A673 (cell line): ENCODE data around the gene PIERCE2. TPM values are rescaled to one million over a fixed set of nuclear protein-coding genes. Genes with fewer than 3 reads are reported as not detected.
A peak's percentile ranks its signal among the peaks of the same experiment; 100 is the strongest.

ENCODE experiments used
- BruUV-seq: library from RNA; stranded (reverse); fragments of 400-500 nt; replicated peaks from 2 replicates; lab custom pipeline; 2021; lab: Mats Ljungman, UMichigan
- CTCF ChIA-PET: fragments of 300-600 bp; sonication (Branson Sonifier 250); formaldehyde crosslinking; loops from one replicate; lab custom pipeline; 2022; ENCODE audit warnings: antibody characterized with exemption; lab: Charles Lee
- POLR2A ChIA-PET: fragments of 300-600 bp; sonication (Branson Sonifier 250); formaldehyde crosslinking; loops from one replicate; lab custom pipeline; 2022; ENCODE audit warnings: antibody characterized with exemption; ENCODE audit not compliant: low non-redundant PET; lab: Charles Lee
- DNase-seq: peaks from one replicate; pipeline ENCODE4 v3.0.0-alpha.2; 2015; ENCODE audit warnings: low spot score
- H3K27ac ChIP-seq: fragments of 200-600 bp; sonication (generic); 2 replicates; pipeline ENCODE4 v1.5.1; 2016; ENCODE audit warnings: mixed run types, low read depth, mild to moderate bottlenecking, mixed read lengths, antibody characterized with exemption, low read length; ENCODE audit not compliant: poor library complexity, severe bottlenecking
- H3K27me3 ChIP-seq: fragments of 200-600 bp; sonication (generic); replicated peaks from 2 replicates; pipeline ENCODE4 v1.6.1; 2017; ENCODE audit warnings: mixed run types, low read depth, mild to moderate bottlenecking, mixed read lengths, antibody characterized with exemption, low read length; ENCODE audit not compliant: insufficient read depth, poor library complexity
- H3K36me3 ChIP-seq: fragments of 200-600 bp; sonication (generic); 2 replicates; pipeline ENCODE4 v1.6.1; 2016; ENCODE audit warnings: mixed run types, mild to moderate bottlenecking, mixed read lengths, antibody characterized with exemption, low read length; ENCODE audit not compliant: insufficient read depth, poor library complexity, severe bottlenecking
- H3K4me1 ChIP-seq: fragments of 200-600 bp; sonication (generic); 2 replicates; pipeline ENCODE4 v1.6.1; 2017; ENCODE audit warnings: mixed run types, mild to moderate bottlenecking, mixed read lengths, antibody characterized with exemption, low read length; ENCODE audit not compliant: insufficient read depth, poor library complexity, severe bottlenecking
- H3K4me3 ChIP-seq: fragments of 200-600 bp; sonication (generic); 2 replicates; pipeline ENCODE4 v1.5.1; 2016; ENCODE audit warnings: low read depth, mixed run types, mild to moderate bottlenecking, mixed read lengths, low read length; ENCODE audit not compliant: poor library complexity, severe bottlenecking
- H3K9me3 ChIP-seq: fragments of 200-600 bp; sonication (generic); 2 replicates; pipeline ENCODE4 v1.6.1; 2016; ENCODE audit warnings: mixed run types, low read depth, mild to moderate bottlenecking, mixed read lengths, antibody characterized with exemption, low read length; ENCODE audit not compliant: poor library complexity, severe bottlenecking
- EZH2 ChIP-seq: fragments of 200-600 bp; sonication (generic); IDR thresholded peaks from 2 replicates; pipeline ENCODE4 v1.6.1; 2017; ENCODE audit warnings: borderline replicate concordance, low read depth, mild to moderate bottlenecking, mixed read lengths, antibody characterized with exemption, low read length; ENCODE audit not compliant: poor library complexity, severe bottlenecking
- intact Hi-C: fragments of 100-400 bp; cut with micrococcal nuclease; formaldehyde crosslinking; loops from one replicate; pipeline ENCODE4 v1.10.0; 2022; ENCODE audit not compliant: unreplicated experiment
- microRNA-seq: library from miRNA; unstranded; fragments of <30 nt; microRNA quantifications from one replicate; pipeline ENCODE4 v1.2.0, GENCODE V29; 2021
- total RNA-seq: library from RNA; stranded (reverse); gene quantifications from 2 replicates; pipeline ENCODE4 v1.2.3, GENCODE V29; 2021
- TF ChIP-seq, protein P1 (sequence below): fragments of 300-800, 200-600 bp; sonication (generic); conservative IDR thresholded peaks from 2 replicates; pipeline ENCODE4 v1.5.1; 2017; ENCODE audit warnings: low read depth, mild to moderate bottlenecking, antibody characterized with exemption, low read length, moderate library complexity, mixed read lengths

Gene PIERCE2
- total RNA-seq, 1 experiment from 2014 or later, result 0.86 TPM

GRCh38 chr15:55457401-55458022 lies 49.2 kb downstream of the PIERCE2 start:
- H3K4me3 ChIP-seq, result no peak overlapping the region
- no peaks in the 10 kb centered on the region for H3K4me1 ChIP-seq
- BruUV-seq, result no TSS peak
- TF ChIP-seq EZH2, result no peak
- TF ChIP-seq, protein P1, sequence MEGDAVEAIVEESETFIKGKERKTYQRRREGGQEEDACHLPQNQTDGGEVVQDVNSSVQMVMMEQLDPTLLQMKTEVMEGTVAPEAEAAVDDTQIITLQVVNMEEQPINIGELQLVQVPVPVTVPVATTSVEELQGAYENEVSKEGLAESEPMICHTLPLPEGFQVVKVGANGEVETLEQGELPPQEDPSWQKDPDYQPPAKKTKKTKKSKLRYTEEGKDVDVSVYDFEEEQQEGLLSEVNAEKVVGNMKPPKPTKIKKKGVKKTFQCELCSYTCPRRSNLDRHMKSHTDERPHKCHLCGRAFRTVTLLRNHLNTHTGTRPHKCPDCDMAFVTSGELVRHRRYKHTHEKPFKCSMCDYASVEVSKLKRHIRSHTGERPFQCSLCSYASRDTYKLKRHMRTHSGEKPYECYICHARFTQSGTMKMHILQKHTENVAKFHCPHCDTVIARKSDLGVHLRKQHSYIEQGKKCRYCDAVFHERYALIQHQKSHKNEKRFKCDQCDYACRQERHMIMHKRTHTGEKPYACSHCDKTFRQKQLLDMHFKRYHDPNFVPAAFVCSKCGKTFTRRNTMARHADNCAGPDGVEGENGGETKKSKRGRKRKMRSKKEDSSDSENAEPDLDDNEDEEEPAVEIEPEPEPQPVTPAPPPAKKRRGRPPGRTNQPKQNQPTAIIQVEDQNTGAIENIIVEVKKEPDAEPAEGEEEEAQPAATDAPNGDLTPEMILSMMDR, result no peak
- POLR2A ChIA-PET, result no interaction called here
- H3K36me3 ChIP-seq, result no peaks in the 10 kb centered on the region
- no peak for DNase-seq
- no peaks in the 10 kb centered on the region for H3K27me3 ChIP-seq
- H3K9me3 ChIP-seq, result no peaks in the 10 kb centered on the region
- no peak overlapping the region for H3K27ac ChIP-seq
- intact Hi-C loops, result no loop called here
- CTCF ChIA-PET, result no interaction called here

- Histone ChIP-seq H3K4me3 (no peak overlapping the region), H3K27me3 (no peaks in the 10 kb centered on the region), H3K9me3 (no peaks in the 10 kb centered on the region), H3K36me3 (no peaks in the 10 kb centered on the region), H3K4me1 (no peaks in the 10 kb centered on the region), H3K27ac (no peak overlapping the region)
- CTCF ChIA-PET, result no interaction called here
- POLR2A ChIA-PET, result no interaction called here
- DNase-seq, result no peak
- no TSS peak for BruUV-seq
- no peak for TF ChIP-seq EZH2
- TF ChIP-seq, protein P1, result no peak
- intact Hi-C loops, result no loop called here
Observed at GRCh38 chr15:55461447-55461846, 53.2 kb downstream of the PIERCE2 start.

GRCh38 chr15:55468321-55468720 lies 60.0 kb downstream of the PIERCE2 start:
- Histone ChIP-seq H3K9me3 (no peaks in the 10 kb centered on the region), H3K4me1 (no peaks in the 10 kb centered on the region), H3K27me3 (no peaks in the 10 kb centered on the region), H3K36me3 (no peaks in the 10 kb centered on the region), H3K27ac (no peak overlapping the region), H3K4me3 (no peak overlapping the region)
- intact Hi-C loops, result no loop called here
- no TSS peak for BruUV-seq
- ChIA-PET CTCF (no interaction called here), POLR2A (no interaction called here)
- no peak for DNase-seq
- no peak for TF ChIP-seq EZH2
- TF ChIP-seq, protein P1, result no peak

Small RNA genes within 50 kb of the gene (microRNA-seq; reads per million reads assigned to microRNA genes)
- gene MIR628, result 313 reads per million, percentile 73 among the genes with 10 or more reads in this experiment

Other genes starting within 250 kb of the PIERCE2 start
- 111 and 118 TPM in 2 replicates for gene RSL24D1, start 211.6 kb upstream of the PIERCE2 start, total RNA-seq
- gene RAB27A, start 118.7 kb upstream of the PIERCE2 start, total RNA-seq, result 1.7 and 1.8 TPM in 2 replicates
- gene PIGBOS1, start 89.4 kb upstream of the PIERCE2 start, total RNA-seq, result 13.3 and 14.3 TPM in 2 replicates
- 8.3 and 9.6 TPM in 2 replicates for gene PIGB, start 89.3 kb upstream of the PIERCE2 start, total RNA-seq
- 27.5 and 31.9 TPM in 2 replicates for gene CCPG1, start 136 bp upstream of the PIERCE2 start, total RNA-seq
- 3.3 and 4.3 TPM in 2 replicates for gene DNAAF4, start 99.7 kb downstream of the PIERCE2 start, total RNA-seq
- 5.7 and 6.8 TPM in 2 replicates for gene PYGO1, start 179.8 kb downstream of the PIERCE2 start, total RNA-seq